IMR-90 (cell line): ENCODE data around the gene BRCA2. TPM values are rescaled to one million over a fixed set of nuclear protein-coding genes. Genes with fewer than 3 reads are reported as not detected.

ENCODE experiments used
- ATAC-seq: fragments of 200-7000 bp; cut with Tn5 transposase; 2 replicates; pipeline ENCODE4 v1.9.1; 2020; ENCODE audit warnings: low read depth, mild to moderate bottlenecking, moderate library complexity
- BruUV-seq: library from RNA; stranded (reverse); fragments of 400-500 nt; replicated peaks from 2 replicates; lab custom pipeline; 2021; lab: Mats Ljungman, UMichigan
- CTCF ChIA-PET: fragments of 300-600 bp; formaldehyde crosslinking; extraction: SDS; loops from one replicate; lab custom pipeline; 2021; ENCODE audit warnings: antibody characterized with exemption; lab: Yijun Ruan, JAX
- POLR2A ChIA-PET: fragments of 300-600 bp; sonication (Branson Sonifier 250); formaldehyde crosslinking; loops from one replicate; lab custom pipeline; 2022; ENCODE audit warnings: antibody characterized with exemption; ENCODE audit not compliant: unreplicated experiment; lab: Charles Lee
- DNase-seq: peaks from one replicate; pipeline ENCODE4 v3.0.0; 2013
- H2AFZ ChIP-seq: replicated peaks from 2 replicates; pipeline ENCODE3; 2013; ENCODE audit warnings: low read length, mild to moderate bottlenecking; ENCODE audit not compliant: poor library complexity
- H2AK5ac ChIP-seq: 2 replicates; pipeline ENCODE4 v1.6.1; 2013; ENCODE audit warnings: low read depth, low read length, inconsistent platforms
- H2AK9ac ChIP-seq: replicated peaks from 2 replicates; pipeline ENCODE3; 2013; ENCODE audit warnings: mild to moderate bottlenecking, low read depth, low read length, moderate library complexity; ENCODE audit not compliant: poor library complexity
- H2BK120ac ChIP-seq: 2 replicates; pipeline ENCODE4 v1.6.1; 2013; ENCODE audit warnings: low read depth, low read length, inconsistent platforms
- H2BK15ac ChIP-seq: 3 replicates; pipeline ENCODE4 v1.6.1; 2013; ENCODE audit warnings: low read depth, low read length, inconsistent platforms
- H2BK20ac ChIP-seq: 2 replicates; pipeline ENCODE4 v1.6.1; 2013; ENCODE audit warnings: low read depth, mild to moderate bottlenecking, inconsistent platforms, low read length, moderate library complexity
- H2BK5ac ChIP-seq: 2 replicates; pipeline ENCODE4 v1.6.1; 2013; ENCODE audit warnings: mild to moderate bottlenecking, low read depth, low read length, inconsistent platforms; ENCODE audit not compliant: poor library complexity, severe bottlenecking
- H3K14ac ChIP-seq: replicated peaks from 2 replicates; pipeline ENCODE4 v1.6.1; 2013; ENCODE audit warnings: low read depth, low read length, inconsistent platforms
- H3K18ac ChIP-seq: 2 replicates; pipeline ENCODE4 v1.6.1; 2013; ENCODE audit warnings: low read depth, low read length, control low read depth
- H3K23ac ChIP-seq: 2 replicates; pipeline ENCODE4 v1.6.1; 2013; ENCODE audit warnings: low read depth, low read length, inconsistent platforms
- H3K27ac ChIP-seq: 2 replicates; pipeline ENCODE4 v1.5.1; 2013; ENCODE audit warnings: mild to moderate bottlenecking, control low read depth, low read length; ENCODE audit not compliant: insufficient read depth
- H3K27me3 ChIP-seq: 2 replicates; pipeline ENCODE4 v1.6.1; 2013; ENCODE audit warnings: low read length; ENCODE audit not compliant: control insufficient read depth, insufficient read depth
- H3K36me3 ChIP-seq: 2 replicates; pipeline ENCODE4 v1.6.1; 2013; ENCODE audit warnings: low read length, mixed read lengths; ENCODE audit not compliant: control insufficient read depth, insufficient read depth
- H3K4ac ChIP-seq: 2 replicates; pipeline ENCODE4 v1.6.1; 2013; ENCODE audit warnings: low read depth, low read length, inconsistent platforms
- H3K4me1 ChIP-seq: 2 replicates; pipeline ENCODE4 v1.6.1; 2013; ENCODE audit warnings: low read length, mixed read lengths; ENCODE audit not compliant: control insufficient read depth, insufficient read depth
- H3K4me2 ChIP-seq: 2 replicates; pipeline ENCODE4 v1.6.1; 2013; ENCODE audit warnings: low read depth, mild to moderate bottlenecking, control low read depth, low read length, moderate library complexity
- H3K4me3 ChIP-seq: 2 replicates; pipeline ENCODE4 v1.5.1; 2013; ENCODE audit warnings: low read depth, mild to moderate bottlenecking, control low read depth, low read length, moderate library complexity; ENCODE audit not compliant: insufficient read depth
- H3K56ac ChIP-seq: 2 replicates; pipeline ENCODE4 v1.6.1; 2013; ENCODE audit warnings: low read length, inconsistent platforms; ENCODE audit not compliant: insufficient read depth; ENCODE audit errors: extremely low read depth
- H3K79me1 ChIP-seq, 2 experiments: 2 replicates each; pipeline ENCODE4 v1.6.1; 2013; ENCODE audit warnings: low read length in 2 of 2, inconsistent platforms in 1 of 2, low read depth in 1 of 2
- H3K9ac ChIP-seq: 2 replicates; pipeline ENCODE4 v1.6.1; 2013; ENCODE audit warnings: low read depth, low read length, control low read depth
- H3K9me1 ChIP-seq: 2 replicates; pipeline ENCODE4 v1.6.1; 2013; ENCODE audit warnings: low read length, inconsistent platforms; ENCODE audit not compliant: insufficient read depth
- H3K9me3 ChIP-seq: 2 replicates; pipeline ENCODE4 v1.6.1; 2013; ENCODE audit warnings: low read length; ENCODE audit not compliant: control insufficient read depth, insufficient read depth
- H4K20me1 ChIP-seq: 2 replicates; pipeline ENCODE4 v1.6.1; 2013; ENCODE audit warnings: low read length, inconsistent platforms; ENCODE audit not compliant: insufficient read depth
- H4K5ac ChIP-seq: 2 replicates; pipeline ENCODE4 v1.6.1; 2013; ENCODE audit warnings: mild to moderate bottlenecking, low read depth, low read length, control low read depth
- H4K8ac ChIP-seq, 2 experiments: 2 replicates each; pipeline ENCODE4 v1.6.1; 2013; ENCODE audit warnings: low read depth in 2 of 2, low read length in 2 of 2, control low read depth in 1 of 2, inconsistent platforms in 1 of 2
- H4K91ac ChIP-seq: 2 replicates; pipeline ENCODE4 v1.6.1; 2013; ENCODE audit warnings: low read depth, low read length, inconsistent platforms; ENCODE audit not compliant: insufficient read depth
- BHLHE40 ChIP-seq: fragments of 150-350 bp; IDR thresholded peaks from 2 replicates; pipeline ENCODE4 v1.6.1; 2016; ENCODE audit warnings: mild to moderate bottlenecking, low read depth, low read length
- CEBPB ChIP-seq: IDR thresholded peaks from 2 replicates; pipeline ENCODE4 v1.6.1; 2012; ENCODE audit warnings: low read depth, low read length, improper control_type of control experiment
- FOS ChIP-seq: fragments of 150-350 bp; IDR thresholded peaks from 2 replicates; pipeline ENCODE4 v1.6.1; 2016; ENCODE audit warnings: low read depth, low read length
- MAFK ChIP-seq: IDR thresholded peaks from 2 replicates; pipeline ENCODE4 v1.6.1; 2012; ENCODE audit warnings: low read depth, low read length, improper control_type of control experiment
- MAZ ChIP-seq: IDR thresholded peaks from 2 replicates; pipeline ENCODE4 v1.6.1; 2012; ENCODE audit warnings: low read depth, mild to moderate bottlenecking, low read length, improper control_type of control experiment, moderate library complexity, borderline replicate concordance
- MXI1 ChIP-seq: IDR thresholded peaks from 2 replicates; pipeline ENCODE4 v1.6.1; 2012; ENCODE audit warnings: low read depth, mild to moderate bottlenecking, low read length, moderate library complexity, borderline replicate concordance
- NFE2L2 ChIP-seq: fragments of 150-350 bp; IDR thresholded peaks from 2 replicates; pipeline ENCODE4 v1.6.1; 2016; ENCODE audit warnings: low read depth, mild to moderate bottlenecking, low read length
- POLR2A ChIP-seq: IDR thresholded peaks from 2 replicates; pipeline ENCODE4 v1.6.1; 2012; ENCODE audit warnings: mild to moderate bottlenecking, low read depth, low read length
- RCOR1 ChIP-seq: IDR thresholded peaks from 2 replicates; pipeline ENCODE4 v1.6.1; 2012; ENCODE audit warnings: mild to moderate bottlenecking, low read length, improper control_type of control experiment; ENCODE audit not compliant: insufficient replicate concordance
- RFX5 ChIP-seq: IDR thresholded peaks from 2 replicates; pipeline ENCODE4 v1.8.0; 2012; ENCODE audit warnings: low read depth, mild to moderate bottlenecking, low read length, moderate library complexity
- SMC3 ChIP-seq: fragments of 150-350 bp; IDR thresholded peaks from 2 replicates; pipeline ENCODE4 v1.6.1; 2016; ENCODE audit warnings: low read depth, mild to moderate bottlenecking, antibody characterized with exemption, low read length, moderate library complexity
- dilution Hi-C: fragments of 300-500 bp; cut with HindIII; formaldehyde crosslinking; loops from one replicate; pipeline ENCODE4 v1.14.3; 2018; ENCODE audit warnings: low sequenced_read_pairs; ENCODE audit not compliant: unreplicated experiment
- in situ Hi-C: fragments of 300-500 bp; cut with MboI; formaldehyde crosslinking; loops from 3 replicates; pipeline ENCODE4 v1.14.3; 2019; ENCODE audit warnings: low sequenced_read_pairs, inconsistent platforms, mixed read lengths
- intact Hi-C: fragments of 100-400 bp; cut with micrococcal nuclease; formaldehyde crosslinking; loops from 2 replicates; pipeline ENCODE4 v1.10.0; 2022
- polyA plus RNA-seq, 3 experiments: library from polyadenylated mRNA; depleted of rRNA; stranded (reverse); fragments of >200 nt; gene quantifications; 2 replicates each; pipeline ENCODE4 v1.2.3, GENCODE V29; 2012; ENCODE audit warnings: low replicate concordance in 1 of 3
- total RNA-seq: library from RNA; depleted of rRNA; stranded (reverse); fragments of >200 nt; gene quantifications from 2 replicates; pipeline ENCODE4 v1.2.3, GENCODE V29; 2012

The BRCA2 gene
- total and polyA plus RNA-seq, 2 of the 4 experiments (the other 2 are of a cell fraction), result 2.0 to 9.7 TPM

DNA sequence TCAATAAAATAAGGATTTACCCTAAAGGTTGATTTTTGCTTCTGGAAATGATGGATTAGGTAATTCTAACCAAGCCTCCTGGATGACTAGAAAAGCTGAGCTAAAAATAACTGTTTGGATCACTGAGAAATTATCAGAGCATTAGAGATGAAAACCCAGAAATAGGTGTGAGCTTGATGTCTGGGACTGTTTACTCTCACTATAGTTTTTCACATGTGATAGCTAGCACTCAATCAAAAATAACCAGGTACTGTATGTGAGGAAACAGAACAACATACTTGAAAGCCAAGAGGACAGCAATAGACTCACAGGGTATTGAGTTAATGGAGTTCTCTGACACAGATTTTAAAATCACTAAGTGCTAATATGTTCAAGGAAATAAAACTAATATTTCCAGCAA, 9.7 kb upstream of the BRCA2 start:
- DNase-seq (no peak), ATAC-seq (no peak)
- Histone ChIP-seq H2BK20ac (no peak overlapping the region), H2BK5ac (no peak overlapping the region), H4K8ac (no peak overlapping the region), H3K27ac (no peak overlapping the region), H3K14ac (no peak overlapping the region), H2AK9ac (no peak overlapping the region), H3K36me3 (no peaks in the 10 kb centered on the region), H2AFZ (no peak overlapping the region), H3K4me3 (no peak overlapping the region), H3K56ac (no peak overlapping the region), H3K9me1 (0 out of 2 replicates have a peak, but pooled peaks cover 2% of the 10 kb centered on the region), H3K4me2 (no peak overlapping the region), H3K9me3 (no peaks in the 10 kb centered on the region), H3K18ac (no peak overlapping the region), H2BK15ac (no peak overlapping the region), H2AK5ac (no peak overlapping the region), H2BK120ac (no peak overlapping the region), H3K4ac (no peak overlapping the region), H3K79me1 (no peaks in the 10 kb centered on the region), H3K4me1 (peaks cover 5% of the 10 kb centered on the region), H4K91ac (no peak overlapping the region), H4K20me1 (no peaks in the 10 kb centered on the region), H3K9ac (no peak overlapping the region), H3K23ac (no peak overlapping the region), H4K5ac (no peak overlapping the region), H3K27me3 (no peaks in the 10 kb centered on the region)
- dilution Hi-C loops, result no loop called here
- ChIA-PET CTCF (interaction anchor here (1.1 to 1.2 kb wide), 2 partner anchors 59 to 359 kb away, joined by 4 read pairs; no protein-coding TSS in a partner anchor), POLR2A (no interaction called here)
- BruUV-seq, result no TSS peak
- intact Hi-C loops, result loop anchor here (5.0 kb wide), 1 partner anchor 143 kb away; no protein-coding TSS in a partner anchor
- TF ChIP-seq RFX5, result no peak
- no peak for TF ChIP-seq FOS
- no peak for TF ChIP-seq SMC3
- TF ChIP-seq MAFK, result no peak
- no peak for TF ChIP-seq POLR2A
- no peak for TF ChIP-seq RCOR1
- no peak for TF ChIP-seq NFE2L2
- TF ChIP-seq MXI1, result no peak
- TF ChIP-seq CEBPB, result no peak
- no peak for TF ChIP-seq MAZ
- TF ChIP-seq BHLHE40, result no peak
- in situ Hi-C loops, result no loop called here
